Left cardiac atrium (tissue), 4 donors: Measurements from ENCODE around the gene IFRD2. TPM values are rescaled to one million over a fixed set of nuclear protein-coding genes. Genes with fewer than 3 reads are reported as not detected.
"Not testable (repeated sequence)": the region's sequence is repeated elsewhere in the genome, so short reads cannot be mapped to it uniquely, and the experiment has no call there.

Source experiments
- ATAC-seq, 2 donors: fragments of 200-7000 bp; cut with Tn5 transposase; one replicate each; pipeline ENCODE4 v1.9.1; 2020; ENCODE audit warnings: mild to moderate bottlenecking in 2 of 2, moderate library complexity in 2 of 2
- DNase-seq: peaks from one replicate; pipeline ENCODE4 v3.0.0-alpha.2; 2020
- intact Hi-C, 2 donors: fragments of 100-400 bp; cut with DNase I; formaldehyde crosslinking; loops; one replicate each; pipeline versions ENCODE4 v1.14.1 to v1.15.1; 2022 to 2023
- total RNA-seq, 2 donors: library from RNA; stranded (reverse); fragmentation: NEBNext Ultra II Directional; extraction: Animal tissue kit (Norgen Biotek cat#: 25700); gene quantifications; one replicate each; pipeline ENCODE4 v1.2.1, GENCODE V29; 2021
- donor health status: DM: no; HTN: yes; CAD: no.
- donor health status: DM: no; HTN: yes; CAD: no; lungs with severe emphysema.
- donor health status: DM: yes; HTN: yes; CAD: no.
- donor health status: Dilated cardiomyopathy.

The IFRD2 gene
- total RNA-seq, 2 donors from 2014 or later, result 53.1 to 68.8 TPM

- ATAC-seq, DNase-seq, intact Hi-C loops: not testable (repeated sequence)
These were observed 47.4 kb downstream of the IFRD2 start for GRCh38 chr3:50244813-50245212.

- intact Hi-C loops, result no loop called here
- no peak for DNase-seq
- no peak for ATAC-seq
These were observed 48.7 kb downstream of the IFRD2 start for GRCh38 chr3:50243543-50243895.

DNA sequence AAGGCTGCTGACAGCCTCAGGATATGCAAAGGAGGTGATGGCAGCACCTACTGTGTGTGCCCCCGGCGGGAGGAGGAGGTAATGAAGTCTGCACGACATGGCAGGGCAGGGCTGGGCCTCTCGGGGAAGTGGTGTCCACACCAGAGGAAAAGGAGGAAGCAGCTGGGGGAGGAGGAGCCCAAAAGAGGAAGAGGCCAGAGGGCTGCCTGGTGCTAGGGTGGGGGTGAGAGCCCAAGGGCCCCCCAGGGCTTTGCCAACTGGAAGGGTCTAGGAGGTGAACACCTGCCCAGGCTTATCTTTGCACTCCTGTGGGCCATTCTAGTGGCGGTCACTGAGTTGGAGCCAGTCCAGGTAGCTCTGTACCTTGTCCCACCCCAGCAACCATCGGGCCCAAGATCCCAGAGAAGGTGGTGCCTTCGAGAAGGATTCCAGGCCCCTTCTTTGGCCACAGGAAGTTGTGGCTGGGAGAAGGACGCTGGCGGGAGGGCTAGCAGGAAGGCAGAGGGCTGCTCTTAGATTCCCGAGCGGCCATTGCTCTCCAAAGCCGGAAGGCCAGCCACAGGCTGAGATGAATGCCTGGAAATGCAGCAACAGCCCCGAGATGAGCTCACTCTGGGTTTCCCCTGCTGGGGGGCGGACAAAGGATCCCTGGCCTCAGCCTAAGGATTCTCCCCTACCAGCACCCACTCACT lies 49.2 kb downstream of the IFRD2 start:
- DNase-seq (peak; percentile 77), ATAC-seq (peak; percentile 9 to 20)
- intact Hi-C loops, result no loop called here

DNA sequence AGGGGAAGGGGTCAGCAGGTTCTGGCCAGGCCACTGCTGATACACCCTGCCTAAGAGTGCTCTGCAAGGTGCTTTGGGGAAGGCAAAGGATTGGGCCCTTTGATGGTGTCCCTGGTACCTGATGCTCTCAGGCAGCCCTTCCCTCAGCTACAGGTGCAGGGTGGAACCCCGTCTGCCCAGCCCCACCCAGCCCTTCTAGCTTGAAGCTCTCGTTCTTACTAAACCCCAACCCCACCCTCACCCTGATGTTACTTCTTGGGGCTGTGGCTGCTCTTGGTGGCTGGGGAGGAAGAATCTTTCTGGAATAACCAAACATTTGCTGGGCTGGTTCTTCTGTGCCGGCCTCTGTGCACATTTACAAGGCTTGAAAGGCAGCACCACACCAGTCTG lies 49.9 kb downstream of the IFRD2 start:
- DNase-seq (no peak), ATAC-seq (no peak)
- intact Hi-C loops, result no loop called here

DNA sequence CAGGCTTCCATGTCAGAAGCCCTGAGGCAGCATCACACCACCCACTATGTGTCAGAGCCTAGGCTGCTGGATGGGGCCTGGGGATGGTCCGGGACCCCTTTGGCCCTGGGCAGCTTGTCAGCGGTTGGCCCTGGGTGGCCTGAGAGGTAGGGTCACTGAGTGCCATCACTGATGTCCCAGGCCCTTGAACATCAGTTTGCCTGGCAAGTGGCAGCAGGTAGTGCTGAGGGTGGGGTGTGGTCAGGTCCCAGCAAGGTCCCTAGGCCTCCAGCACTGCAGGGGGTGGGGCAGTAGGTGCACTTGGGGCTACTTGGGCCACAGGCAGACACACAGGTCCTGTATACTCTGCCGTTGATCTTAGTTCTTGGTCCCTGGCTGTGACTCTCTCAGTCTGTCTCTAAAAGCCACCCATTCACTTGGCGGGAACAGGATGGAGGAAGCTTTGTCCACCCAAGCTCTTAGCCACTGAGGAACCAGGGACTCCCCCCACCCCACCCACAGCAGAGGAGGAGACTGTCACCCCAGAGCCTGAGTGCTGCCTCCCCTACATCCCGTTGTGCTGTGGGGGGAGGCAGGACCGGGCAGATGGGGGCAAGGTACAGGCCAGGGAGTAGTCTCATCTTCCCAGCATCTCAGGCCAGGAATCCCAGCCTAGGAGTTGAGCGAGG lies 50.4 kb downstream of the IFRD2 start:
- intact Hi-C loops, result no loop called here

GRCh38 chr3:50241163-50241562 lies 51.1 kb downstream of the IFRD2 start:
- ATAC-seq, result no peak
- intact Hi-C loops, result no loop called here
- DNase-seq, result no peak

More for the DNA sequence above, 50.4 kb downstream of the IFRD2 start:
- DNase-seq (no peak), ATAC-seq (no peak)

DNA sequence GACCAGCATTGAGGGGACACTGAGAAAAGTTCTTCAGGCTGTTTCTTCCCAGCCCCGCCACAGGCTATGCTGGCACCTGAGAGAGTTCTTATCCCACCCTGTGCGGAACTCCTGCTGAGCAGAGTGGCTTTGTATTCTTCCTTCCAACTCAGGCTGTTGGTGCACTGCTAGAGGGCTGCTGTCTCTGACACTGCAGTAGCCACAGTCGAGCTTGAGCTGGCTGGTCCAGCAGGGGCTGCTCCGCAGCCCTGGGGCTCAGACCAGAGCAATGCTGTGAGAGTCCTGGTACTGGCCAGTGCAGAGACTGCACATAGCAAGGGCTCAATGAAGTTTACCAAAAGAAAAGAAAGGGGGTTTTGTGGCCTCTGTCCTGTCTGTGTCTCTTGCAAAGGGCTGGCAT lies 52.6 kb downstream of the IFRD2 start:
- ATAC-seq (no peak), DNase-seq (no peak)
- intact Hi-C loops, result loop anchor here in 1 of 2 donors (10.0 kb wide), 1 partner anchor 85 kb away; the partner anchor contains the start of genes HYAL2 and TUSC2

- ATAC-seq (peak; percentile 23 to 31), DNase-seq (peak; percentile 89)
- intact Hi-C loops, result loop anchor here in 1 of 2 donors (10.0 kb wide), 1 partner anchor 86 kb away; the partner anchor contains the start of genes HYAL2 and TUSC2
These were observed 53.6 kb downstream of the IFRD2 start for GRCh38 chr3:50238549-50239026.

GRCh38 chr3:50237754-50238548 lies 54.3 kb downstream of the IFRD2 start:
- intact Hi-C loops, result loop anchor here in 1 of 2 donors (10.0 kb wide), 1 partner anchor 87 kb away; the partner anchor contains the start of genes HYAL2 and TUSC2
- peak; percentile 93 for DNase-seq
- ATAC-seq, result peak; percentile 59 to 65

Other genes with a start within 250 kb of the IFRD2 start
- gene RBM5, start 203.5 kb downstream of the IFRD2 start, total RNA-seq, result 10 to 100 TPM; 66.6 to 69.7 TPM
- 10 to 100 TPM; 12.5 to 24.0 TPM for gene SEMA3F, start 137.1 kb downstream of the IFRD2 start, total RNA-seq
- gene GNAT1, start 100.8 kb downstream of the IFRD2 start, total RNA-seq, result not detected
- gene SLC38A3, start 87.2 kb downstream of the IFRD2 start, total RNA-seq, result 1 to 10 TPM; 5.2 to 7.7 TPM
- gene GNAI2, start 56.2 kb downstream of the IFRD2 start, total RNA-seq, result 100 to 1,000 TPM; 179 to 181 TPM
- gene SEMA3B, start 23.3 kb downstream of the IFRD2 start, total RNA-seq, result 10 to 100 TPM; 14.3 to 32.6 TPM
- gene LSMEM2, start 13.3 kb downstream of the IFRD2 start, total RNA-seq, result 1 to 10 TPM; 1.4 to 6.6 TPM
- gene HYAL3, start 7.0 kb upstream of the IFRD2 start, total RNA-seq, result 1 to 10 TPM; 1.7 to 1.8 TPM
- 1 to 10 TPM; 5.8 to 7.2 TPM for gene NAA80, start 7.0 kb upstream of the IFRD2 start, total RNA-seq
- 10 to 100 TPM; 24.6 to 26.6 TPM for gene HYAL1, start 11.1 kb upstream of the IFRD2 start, total RNA-seq
- gene HYAL2, start 30.3 kb upstream of the IFRD2 start, total RNA-seq, result 100 to 1,000 TPM in 1 of 2 donors, 10 to 100 TPM in 1; 53.4 to 103 TPM
- gene TUSC2, start 35.8 kb upstream of the IFRD2 start, total RNA-seq, result 10 to 100 TPM; 26.2 to 27.5 TPM
- gene RASSF1, start 48.4 kb upstream of the IFRD2 start, total RNA-seq, result 10 to 100 TPM; 20.7 to 25.6 TPM
- gene ZMYND10, start 53.3 kb upstream of the IFRD2 start, total RNA-seq, result under 1 TPM in 1 of 2 donors, not detected in 1; 0.29 TPM
- 10 to 100 TPM; 12.6 to 19.9 TPM for gene NPRL2, start 58.3 kb upstream of the IFRD2 start, total RNA-seq
- 1 to 10 TPM; 7.6 to 9.2 TPM for gene CYB561D2, start 58.4 kb upstream of the IFRD2 start, total RNA-seq
- 10 to 100 TPM; 28.7 to 33.4 TPM for gene TMEM115, start 67.1 kb upstream of the IFRD2 start, total RNA-seq
- gene CACNA2D2, start 211.2 kb upstream of the IFRD2 start, total RNA-seq, result 1 to 10 TPM; 4.6 to 7.8 TPM